Measurements from ENCODE around the gene CRIP2. TPM values are rescaled to one million over a fixed set of nuclear protein-coding genes. Genes with fewer than 3 reads are reported as not detected.

The CRIP2 gene
- total and polyA plus RNA-seq, 2 of the 8 experiments (the other 6 are each of a cell fraction or from before 2014, with no cell fraction given), result 4.2 to 13.5 TPM

- no peak overlapping the region for H3K4ac ChIP-seq (replicated peaks; ENCODE audit: insufficient read length, low read depth, low read length)
- no peak overlapping the region for H2BK120ac ChIP-seq (replicated peaks; ENCODE audit: low read depth, low read length)
- peaks cover 0 to 4% (median 0%) of the 10 kb centered on the region in 4 experiments; a peak in 3 of 7 replicates for H3K4me1 ChIP-seq (replicated peaks in 1 of 4; ENCODE audit: control insufficient read depth in 3 of 4, insufficient read depth in 4 of 4, low read length in 3 of 4)
- TF ChIP-seq RBBP5 (IDR thresholded peaks at IDR 0.05; ENCODE audit: borderline replicate concordance, low read depth, low read length), result no peak
- no peak for TF ChIP-seq HDAC6 (IDR thresholded peaks at IDR 0.05; ENCODE audit: low read depth, low read length)
- TF ChIP-seq, protein P1, sequence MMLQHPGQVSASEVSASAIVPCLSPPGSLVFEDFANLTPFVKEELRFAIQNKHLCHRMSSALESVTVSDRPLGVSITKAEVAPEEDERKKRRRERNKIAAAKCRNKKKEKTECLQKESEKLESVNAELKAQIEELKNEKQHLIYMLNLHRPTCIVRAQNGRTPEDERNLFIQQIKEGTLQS (IDR thresholded peaks at IDR 0.05; ENCODE audit: insufficient read depth, low read depth, low read length), result no peak
- no peak for TF ChIP-seq ASH2L (IDR thresholded peaks at IDR 0.05; ENCODE audit: low read length)
- TF ChIP-seq, protein P2, sequence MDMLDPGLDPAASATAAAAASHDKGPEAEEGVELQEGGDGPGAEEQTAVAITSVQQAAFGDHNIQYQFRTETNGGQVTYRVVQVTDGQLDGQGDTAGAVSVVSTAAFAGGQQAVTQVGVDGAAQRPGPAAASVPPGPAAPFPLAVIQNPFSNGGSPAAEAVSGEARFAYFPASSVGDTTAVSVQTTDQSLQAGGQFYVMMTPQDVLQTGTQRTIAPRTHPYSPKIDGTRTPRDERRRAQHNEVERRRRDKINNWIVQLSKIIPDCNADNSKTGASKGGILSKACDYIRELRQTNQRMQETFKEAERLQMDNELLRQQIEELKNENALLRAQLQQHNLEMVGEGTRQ (IDR thresholded peaks at IDR 0.05; ENCODE audit: low read length), result no peak
- no peak for TF ChIP-seq TEAD4 (IDR thresholded peaks at IDR 0.05; ENCODE audit: low read depth, low read length)
- TF ChIP-seq CREB1 (IDR thresholded peaks at IDR 0.05), result no peak
- no peak for TF ChIP-seq EGR1 (IDR thresholded peaks at IDR 0.05; ENCODE audit: borderline replicate concordance, low read depth, low read length)
- no peak for TF ChIP-seq NANOG (IDR thresholded peaks at IDR 0.05; ENCODE audit: insufficient read depth, low read depth, low read length, poor library complexity, severe bottlenecking)
- no peak for TF ChIP-seq ZNF274 (IDR thresholded peaks at IDR 0.05; ENCODE audit: borderline replicate concordance, extremely low read depth, low read length)
- no peak for TF ChIP-seq POU5F1 (IDR thresholded peaks at IDR 0.05; ENCODE audit: low read depth, low read length)
- TF ChIP-seq RAD21 (IDR thresholded peaks at IDR 0.05 in 1 of 2, conservative IDR thresholded peaks at IDR 0.05 in 1 of 2; ENCODE audit: low read depth in 2 of 2, low read length in 2 of 2), result no peak
- TF ChIP-seq BRCA1 (IDR thresholded peaks at IDR 0.05; ENCODE audit: low read depth, low read length), result no peak
- no peak overlapping the region for H3K56ac ChIP-seq (replicated peaks; ENCODE audit: insufficient read length, low read depth, low read length)
- no peaks in the 10 kb centered on the region for H3K79me2 ChIP-seq (ENCODE audit: control insufficient read depth in 1 of 2, insufficient read depth in 2 of 2, low read length in 2 of 2)
- no peak overlapping the region for H2BK20ac ChIP-seq (ENCODE audit: low read length)
- no peak overlapping the region for H2BK15ac ChIP-seq (ENCODE audit: low read length)
- H3K4me2 ChIP-seq (ENCODE audit: insufficient read depth in 1 of 2, low read depth in 2 of 2, low read length in 2 of 2), result peak overlapping the region in 1 of 2 experiments; percentile 21; a peak in 1 of 4 replicates
- H2BK5ac ChIP-seq (ENCODE audit: low read depth, low read length), result no peak overlapping the region
- H4K20me1 ChIP-seq (replicated peaks in 1 of 2; ENCODE audit: control insufficient read depth in 1 of 2, insufficient read depth in 2 of 2, low read length in 2 of 2), result no peaks in the 10 kb centered on the region
- no peaks in the 10 kb centered on the region for H3K79me1 ChIP-seq (ENCODE audit: low read depth, low read length)
- H3K14ac ChIP-seq (ENCODE audit: insufficient read length), result no peak overlapping the region
- no peak overlapping the region for H2AK5ac ChIP-seq (ENCODE audit: low read depth, low read length)
- no peak overlapping the region for H3K27ac ChIP-seq (ENCODE audit: low read depth, low read length)
- DNase-seq (ENCODE audit: low read depth in 1 of 2, low spot score in 2 of 2) (no peak), FAIRE-seq (no peak)
- CTCF ChIA-PET (ENCODE audit: partially characterized antibody), result no interaction called here
- no peak overlapping the region for H3K18ac ChIP-seq (ENCODE audit: extremely low read depth, low read length)
- peaks cover 9 to 37% (median 25%) of the 10 kb centered on the region in 4 experiments for H3K27me3 ChIP-seq (replicated peaks in 1 of 4; ENCODE audit: control insufficient read depth in 3 of 4, extremely low read depth in 1 of 4, insufficient read depth in 3 of 4, low read length in 3 of 4)
- no peak overlapping the region for H2AFZ ChIP-seq (ENCODE audit: low read length)
- H4K5ac ChIP-seq (ENCODE audit: insufficient read length, low read depth, low read length), result no peak overlapping the region
- H2BK12ac ChIP-seq (ENCODE audit: low read depth, low read length), result no peak overlapping the region
- POLR2A ChIA-PET (ENCODE audit: partially characterized antibody), result interaction anchor here (0.9 kb wide), 1 partner anchor 107 kb away, joined by 3 read pairs; no protein-coding TSS in a partner anchor
- WGBS, 2 experiments (ENCODE audit: extremely low coverage in 1 of 2, insufficient coverage in 1 of 2, insufficient read length in 1 of 2, insufficient replicate concordance in 2 of 2, low coverage in 1 of 2, low lambda C conversion rate in 2 of 2, missing lambda C conversion rate in 1 of 2), result 91% methylated on average over 4 of the region's 9 CpGs; no CpG with 5 or more reads in 1 of the 2 experiments
- no peaks in the 10 kb centered on the region; the same call in 1 of the 2 replicates for H3K23me2 ChIP-seq (ENCODE audit: low read depth, low read length)
- H3K9ac ChIP-seq (replicated peaks in 1 of 4; ENCODE audit: extremely low read depth in 1 of 4, low read depth in 3 of 4, low read length in 3 of 4), result no peak overlapping the region
- H4K8ac ChIP-seq (ENCODE audit: extremely low read depth, insufficient read depth, low read length), result no peak overlapping the region
- H4K91ac ChIP-seq (replicated peaks; ENCODE audit: insufficient read length, low read length), result no peak overlapping the region
- H3K23ac ChIP-seq (ENCODE audit: insufficient read length), result no peak overlapping the region
- no peaks in the 10 kb centered on the region; a peak in 1 of 8 replicates for H3K36me3 ChIP-seq (ENCODE audit: control insufficient read depth in 2 of 4, insufficient read depth in 4 of 4, low read length in 3 of 4)
- no peak overlapping the region for H3K4me3 ChIP-seq (ENCODE audit: extremely low read depth in 1 of 4, insufficient read depth in 2 of 4, low read depth in 3 of 4, low read length in 4 of 4)
- peaks cover 0 to 17% of the 10 kb centered on the region in 2 experiments; a peak in 1 of 4 replicates for H3K9me3 ChIP-seq (ENCODE audit: insufficient read depth in 2 of 2, low read depth in 1 of 2, low read length in 1 of 2)
Measured at GRCh38 chr14:105525326-105525725, 50.7 kb downstream of the CRIP2 start.
